ENCODE results near the gene BAIAP2. TPM values are rescaled to one million over a fixed set of nuclear protein-coding genes. Genes with fewer than 3 reads are reported as not detected.
A peak's percentile ranks its signal among the peaks of the same experiment; 100 is the strongest.

The BAIAP2 gene
- total RNA-seq, 1 donor from 2014 or later = 26.2 TPM

DNA sequence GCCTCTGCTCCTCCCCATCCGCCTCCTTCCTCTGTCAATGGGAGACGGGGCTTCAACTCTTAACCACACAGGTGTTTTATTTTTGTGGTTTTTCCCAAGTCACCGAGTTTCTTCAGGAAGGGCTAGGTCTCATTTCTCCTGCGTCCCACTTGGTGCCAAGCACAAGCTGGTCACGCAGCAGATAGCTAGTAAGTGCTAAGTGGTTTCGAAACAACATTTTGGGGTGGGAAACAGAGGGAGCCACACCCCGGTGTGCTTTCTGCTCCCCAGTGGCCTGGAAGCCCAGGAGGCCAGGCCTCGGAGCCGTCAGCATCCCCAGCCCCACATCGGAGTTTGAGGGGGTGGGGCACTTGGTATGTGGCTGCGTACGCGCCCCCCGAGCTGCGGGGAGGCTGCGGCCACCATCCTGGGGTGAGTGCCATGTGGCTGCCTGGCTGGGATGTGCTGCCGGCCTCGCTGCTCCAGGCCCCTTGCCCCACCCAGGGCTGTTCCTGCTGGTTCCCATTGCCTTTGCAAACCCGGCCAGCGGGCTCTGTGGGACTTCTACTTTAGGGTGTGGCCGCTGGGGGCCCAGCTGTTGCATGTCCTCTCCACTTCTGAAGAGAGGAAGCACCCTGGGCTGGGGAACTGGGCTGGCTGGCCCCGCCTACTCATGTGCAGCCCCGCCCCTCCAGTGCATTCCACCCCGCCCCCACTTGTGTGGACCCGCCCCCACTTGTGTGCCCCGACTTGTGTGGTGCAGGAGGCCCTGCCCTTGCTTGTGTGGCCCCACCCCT is 55.6 kb downstream of the BAIAP2 start:
- no peak for DNase-seq

DNA sequence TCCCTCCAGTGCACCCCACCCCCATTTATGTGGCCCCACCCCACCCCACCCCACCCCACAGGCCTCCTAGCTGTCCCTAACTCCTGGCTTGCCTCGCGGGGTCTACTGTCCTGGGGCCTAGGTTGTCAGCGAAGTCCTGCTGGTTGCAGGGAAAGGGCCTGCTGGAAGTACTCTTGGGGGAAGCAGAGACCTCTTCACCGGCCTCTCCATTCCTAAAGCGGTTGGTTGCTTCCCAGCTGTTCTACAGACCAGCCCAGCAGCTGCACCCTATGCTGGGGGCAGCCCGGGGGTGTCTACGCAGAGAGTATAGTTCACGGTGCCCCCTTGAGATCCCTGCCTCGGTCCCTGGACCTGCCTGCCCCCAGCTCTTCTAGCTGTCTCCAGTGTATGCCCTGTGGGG is 56.2 kb downstream of the BAIAP2 start:
- no peak for DNase-seq

DNA sequence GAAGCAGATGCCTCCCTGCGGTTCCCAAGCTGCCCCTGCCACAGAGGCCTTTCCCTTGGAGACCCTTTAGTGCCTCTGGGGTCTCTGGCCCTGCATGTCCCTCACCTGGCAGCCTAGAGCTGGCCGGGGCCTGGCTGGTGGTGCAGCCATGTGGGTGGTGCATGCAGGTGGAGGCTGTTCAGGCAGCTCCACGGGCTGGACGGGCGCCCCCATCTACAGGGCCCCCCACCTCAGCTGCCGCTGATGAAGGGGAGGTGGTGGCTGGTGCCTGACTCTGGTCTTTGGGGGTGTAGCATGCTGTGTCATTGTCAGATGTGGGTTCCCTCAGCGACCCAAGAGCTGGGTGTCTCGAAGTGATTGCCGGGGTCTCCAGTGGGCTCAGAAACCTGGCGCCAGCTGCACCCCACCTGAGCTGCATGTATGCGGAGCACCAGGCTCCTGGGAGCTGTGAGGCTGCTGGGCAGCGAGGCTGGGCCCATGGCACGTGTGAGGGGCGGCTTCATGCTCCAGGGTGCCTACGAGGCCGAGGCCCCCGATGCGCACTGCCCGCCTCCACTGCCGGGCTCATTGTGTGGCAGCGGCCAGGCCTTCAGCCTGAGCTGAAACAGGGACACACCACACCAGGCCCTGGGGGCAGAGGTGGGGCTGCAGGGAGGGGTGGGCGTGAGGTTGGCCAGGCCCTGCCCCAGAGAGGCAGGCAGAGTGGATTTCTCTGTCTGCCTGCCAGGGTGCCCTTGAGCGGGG is 57.0 kb downstream of the BAIAP2 start:
- DNase-seq = no peak

DNA sequence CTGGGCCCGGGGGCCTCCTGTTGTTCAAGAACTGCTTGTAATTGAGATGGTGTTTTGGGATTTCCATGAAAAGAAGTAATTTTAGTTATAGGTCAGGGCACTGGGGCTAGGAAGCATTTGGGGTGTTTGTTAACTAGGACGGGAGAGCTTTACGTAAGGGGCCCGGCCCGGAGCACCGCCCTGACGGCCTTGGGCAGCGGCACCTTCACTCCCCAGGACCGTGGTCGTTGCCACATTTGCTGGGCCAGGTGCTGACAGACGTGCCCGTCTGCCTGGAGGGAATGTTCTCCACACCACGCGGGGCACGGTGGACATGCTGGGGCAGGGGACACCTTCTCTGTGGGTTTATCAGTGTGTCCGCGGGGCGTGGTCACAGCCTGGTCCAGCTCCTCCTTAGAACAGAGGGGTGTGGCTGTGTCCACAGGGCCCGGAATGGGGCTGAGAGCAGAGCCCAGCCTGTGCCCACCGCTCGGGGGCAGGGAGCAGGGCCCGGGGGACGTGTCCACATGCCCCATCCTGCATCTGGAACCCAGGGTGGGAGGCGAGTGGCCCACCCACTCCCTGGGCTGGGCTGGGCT is 57.7 kb downstream of the BAIAP2 start:
- DNase-seq = no peak

DNA sequence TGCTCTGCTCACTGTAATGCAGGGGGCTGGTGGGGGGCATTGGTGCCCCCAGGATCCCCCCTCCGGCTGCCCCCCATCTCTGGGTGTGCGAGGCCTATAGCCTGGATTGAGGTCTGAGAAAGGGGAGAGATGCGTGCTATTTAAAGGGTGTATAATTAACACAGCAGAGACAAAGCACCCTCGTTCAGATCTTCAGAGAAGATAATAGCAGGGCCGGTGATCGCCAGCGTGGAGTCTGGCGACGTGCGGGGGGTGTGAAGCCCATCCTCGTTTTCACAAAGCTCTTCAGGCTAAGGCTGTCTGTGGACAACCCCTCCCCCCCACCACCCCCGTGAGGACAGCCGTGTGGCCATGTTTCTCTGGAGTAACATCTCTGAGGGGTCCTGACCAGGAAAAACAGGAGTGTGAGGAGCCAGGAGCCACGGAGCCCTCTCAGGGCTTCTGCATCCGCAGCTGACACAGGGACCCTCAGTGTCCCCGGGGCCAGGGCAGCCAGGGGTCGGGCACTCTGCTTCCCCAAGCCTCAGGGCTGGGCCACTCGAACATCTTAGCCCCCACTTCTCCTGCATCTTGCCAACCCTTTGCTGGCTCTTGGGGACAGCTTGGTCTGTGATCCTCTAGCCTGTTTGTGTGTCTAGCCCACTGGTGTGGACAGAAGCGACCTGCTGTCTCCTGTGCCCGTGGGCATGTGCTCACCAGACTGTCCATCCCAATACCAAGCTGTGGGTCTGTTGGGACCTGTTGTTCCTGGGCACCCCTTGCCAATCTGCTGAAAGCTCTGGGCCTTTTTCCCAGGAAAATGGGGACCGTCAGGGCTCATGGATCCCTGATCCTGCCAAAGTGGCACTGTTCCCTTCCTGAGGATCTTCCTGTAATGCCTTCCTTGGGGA is 58.9 kb downstream of the BAIAP2 start:
- no peak for DNase-seq

DNA sequence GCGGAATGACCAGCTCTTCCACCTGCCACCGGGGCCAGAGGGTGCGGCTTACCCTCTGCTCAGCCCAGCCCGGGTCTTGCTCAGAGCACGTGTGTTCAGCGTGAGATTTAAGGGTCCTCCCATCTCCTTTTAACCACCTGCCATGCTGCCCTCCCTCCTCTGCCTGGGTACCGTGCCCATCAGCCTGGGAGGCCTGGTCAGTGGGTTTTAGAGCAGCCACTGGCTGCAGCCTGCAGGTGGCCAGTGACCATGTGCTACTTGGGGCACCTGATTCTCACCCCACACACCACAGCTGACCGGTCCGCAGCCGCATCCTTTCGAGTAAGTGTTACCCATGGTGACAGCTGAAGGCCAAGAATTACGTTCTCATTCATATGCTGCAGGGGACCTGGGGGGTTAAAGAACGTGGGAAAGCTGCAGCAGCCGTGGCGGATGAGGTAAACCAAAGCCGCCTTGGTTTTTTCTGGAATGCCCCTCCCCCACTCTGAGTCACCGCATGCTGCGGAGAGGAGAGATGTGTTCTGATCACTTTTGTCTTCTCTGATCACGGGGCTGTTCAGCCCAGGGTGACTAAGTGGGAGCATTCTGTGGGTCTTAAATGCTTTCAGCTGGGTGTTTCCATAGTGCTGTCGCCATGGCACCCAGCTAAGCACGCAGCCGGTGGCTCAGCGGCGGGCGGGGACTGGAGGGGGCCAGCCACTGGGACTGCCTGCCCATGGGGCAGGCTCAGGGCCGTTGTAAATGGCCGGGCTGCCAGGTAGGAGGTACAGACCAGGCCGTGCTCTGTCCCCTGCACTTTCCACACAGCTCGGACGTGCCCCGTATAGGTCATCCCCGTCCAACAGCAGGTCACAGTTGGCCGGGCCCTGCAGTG is 59.8 kb downstream of the BAIAP2 start:
- peak; percentile 92 for DNase-seq

- no peak for DNase-seq
Measured at GRCh38 chr17:81095383-81095762, 60.4 kb downstream of the BAIAP2 start.

DNA sequence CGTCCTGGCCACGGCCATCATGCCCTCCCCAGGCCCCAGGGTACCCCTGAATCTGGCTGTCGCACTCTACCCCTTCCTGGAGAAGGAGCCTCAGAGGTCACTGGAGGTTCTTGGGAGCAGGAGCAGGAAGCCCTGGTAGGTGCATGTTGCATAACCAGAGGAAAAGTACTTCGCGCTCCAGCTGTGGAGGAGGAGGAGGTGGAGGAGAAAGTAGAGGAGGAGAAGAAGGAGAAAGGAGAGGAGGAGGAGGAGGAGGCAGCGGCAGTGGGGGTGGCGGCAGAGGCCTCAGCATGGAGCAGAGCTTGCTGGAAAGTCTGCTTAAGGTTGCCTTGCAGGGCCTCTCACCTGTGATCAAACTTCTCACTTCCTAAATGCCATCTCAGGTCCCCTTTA is 61.8 kb downstream of the BAIAP2 start:
- DNase-seq = no peak

GRCh38 chr17:81097134-81097942 is 62.4 kb downstream of the BAIAP2 start:
- DNase-seq = peak; percentile 61

GRCh38 chr17:81097943-81098308 is 63.0 kb downstream of the BAIAP2 start:
- no peak for DNase-seq

GRCh38 chr17:81099888-81100287 is 64.9 kb downstream of the BAIAP2 start:
- no peak for DNase-seq

DNA sequence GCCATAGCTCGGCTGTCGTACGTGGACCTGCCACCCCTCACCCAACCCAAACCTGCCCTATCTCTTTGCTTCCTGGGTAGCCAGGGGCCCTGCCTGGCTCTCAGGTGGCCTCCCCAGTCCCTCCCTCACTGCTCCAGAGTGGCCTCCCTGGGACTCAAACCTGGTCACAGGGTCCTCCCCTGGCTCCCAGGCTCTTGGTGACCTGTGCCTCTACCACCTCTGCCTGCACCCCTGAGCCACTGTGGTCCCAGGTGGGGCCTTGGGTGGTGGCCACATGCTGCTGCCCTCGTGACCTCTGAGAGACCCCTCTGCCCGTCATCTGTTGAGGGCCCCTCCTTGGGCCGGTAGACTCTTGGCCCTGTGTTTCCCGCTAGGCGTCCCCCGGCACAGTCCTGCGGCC is 65.7 kb downstream of the BAIAP2 start:
- no peak for DNase-seq

DNA sequence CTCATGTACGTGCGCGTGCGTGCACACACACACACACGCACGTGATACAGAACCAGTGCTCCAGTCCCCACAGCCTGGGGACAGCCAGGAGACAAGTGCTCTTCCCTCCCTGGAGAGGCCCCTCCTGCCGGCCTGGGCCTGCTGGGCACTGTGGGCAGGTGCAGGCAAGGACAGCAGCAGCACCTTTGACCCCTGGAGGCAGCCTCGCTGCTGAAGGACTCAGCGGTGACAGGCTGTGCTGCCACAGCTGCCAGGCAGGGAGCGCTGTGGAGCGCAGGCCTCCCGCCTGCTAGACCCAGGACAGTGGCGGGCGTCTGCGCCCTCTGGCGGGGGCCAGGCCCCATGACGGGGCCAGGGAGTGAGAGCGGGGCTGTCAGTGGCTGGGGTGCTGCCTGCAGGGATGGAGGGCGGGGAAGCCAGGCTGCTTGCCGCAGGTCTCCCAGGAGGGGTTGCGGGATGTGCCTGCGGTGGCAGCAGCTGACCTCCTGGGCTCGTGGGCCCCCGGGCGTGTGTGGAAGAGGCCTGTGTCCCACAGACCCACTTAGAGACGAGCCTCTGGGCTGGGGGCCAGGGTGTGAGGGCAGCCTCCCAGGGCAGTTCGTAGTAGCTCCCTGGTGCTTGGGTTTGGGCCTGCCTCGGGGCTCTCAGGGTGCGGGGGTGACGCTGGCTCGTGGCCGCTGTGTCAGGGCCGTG is 66.8 kb downstream of the BAIAP2 start:
- peak; percentile 66 for DNase-seq

GRCh38 chr17:81102352-81102751 is 67.4 kb downstream of the BAIAP2 start:
- DNase-seq = no peak

- no peak for DNase-seq
Measured at GRCh38 chr17:81102869-81103268, 67.9 kb downstream of the BAIAP2 start.

DNA sequence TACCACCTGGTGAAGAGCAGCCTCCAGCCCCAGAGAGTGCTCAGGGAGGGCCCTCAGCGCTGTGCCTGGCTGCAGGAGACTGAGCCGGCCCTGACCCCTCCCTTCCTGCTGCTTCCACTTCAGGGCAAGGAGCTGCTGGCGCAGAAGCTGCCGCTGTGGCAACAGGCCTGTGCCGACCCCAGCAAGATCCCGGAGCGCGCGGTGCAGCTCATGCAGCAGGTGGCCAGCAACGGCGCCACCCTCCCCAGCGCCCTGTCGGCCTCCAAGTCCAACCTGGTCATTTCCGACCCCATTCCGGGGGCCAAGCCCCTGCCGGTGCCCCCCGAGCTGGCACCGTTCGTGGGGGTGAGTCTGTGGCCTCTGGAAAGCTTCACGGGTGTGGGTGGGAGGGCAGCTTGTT is 68.4 kb downstream of the BAIAP2 start:
- DNase-seq = no peak

DNA sequence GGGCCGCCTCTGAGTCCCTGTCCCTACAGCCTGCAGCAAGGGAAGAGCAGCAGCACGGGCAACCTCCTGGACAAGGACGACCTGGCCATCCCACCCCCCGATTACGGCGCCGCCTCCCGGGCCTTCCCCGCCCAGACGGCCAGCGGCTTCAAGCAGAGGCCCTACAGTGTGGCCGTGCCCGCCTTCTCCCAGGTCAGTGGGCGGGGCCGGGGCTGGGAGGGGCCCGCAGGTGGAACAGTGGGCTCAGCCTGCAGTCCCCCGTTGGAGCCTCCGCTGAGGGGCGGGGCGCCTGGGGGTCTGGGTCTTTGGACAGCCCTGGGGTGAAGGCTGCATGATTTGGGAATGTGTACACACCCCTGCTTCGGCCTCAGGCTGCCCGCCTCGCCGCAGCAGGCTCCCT is 71.8 kb downstream of the BAIAP2 start:
- DNase-seq = no peak

- DNase-seq = no peak
Measured at GRCh38 chr17:81108220-81108619, 73.3 kb downstream of the BAIAP2 start.

- DNase-seq = no peak
Measured at GRCh38 chr17:81109957-81110356, 75.0 kb downstream of the BAIAP2 start.

DNA sequence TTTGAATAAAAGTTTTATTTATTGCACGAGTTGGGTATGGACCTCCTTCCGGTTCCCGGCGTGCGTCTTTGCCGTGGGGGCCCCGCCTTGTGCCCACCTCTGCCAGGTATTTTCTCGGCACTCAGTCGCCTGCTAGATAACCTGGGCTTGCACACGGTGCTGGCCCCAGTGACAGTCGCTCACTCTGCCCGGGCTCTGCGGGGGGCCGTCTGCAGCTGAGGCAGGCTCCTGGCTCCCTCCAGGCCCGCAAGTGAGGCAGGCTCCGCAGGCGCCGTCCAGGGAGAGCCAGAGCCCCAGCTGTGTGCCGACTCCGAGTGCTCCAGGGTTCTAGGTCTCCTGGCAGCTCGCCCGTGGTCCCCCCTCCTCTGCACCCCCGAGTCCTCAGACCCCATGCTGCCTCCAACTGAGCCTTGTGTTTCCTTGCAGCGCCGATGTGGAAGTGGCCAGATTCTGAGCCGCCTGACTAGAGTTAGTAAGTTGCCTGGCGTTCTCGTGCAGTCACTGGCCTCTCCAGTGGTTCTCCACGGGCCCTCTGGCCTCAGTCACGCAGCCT is 75.6 kb downstream of the BAIAP2 start:
- DNase-seq = no peak

All from occipital lobe (tissue), 2 donors.